ENCODE data around the gene XPNPEP2.

- TF ChIP-seq CTCF (IDR thresholded peaks at IDR 0.05) (no peak), POLR2A (IDR thresholded peaks at IDR 0.05) (no peak)
Observed at GRCh38 chrX:129736491-129736890, 2.3 kb upstream of the XPNPEP2 start.

Data from breast epithelium (tissue), 3 donors.